ENCODE results near the gene ZNF283.

The ZNF283 gene

GRCh38 chr19:43784241-43784980 lies 42.7 kb upstream of the ZNF283 start:
- no peak overlapping the region for H3K27ac ChIP-seq (ENCODE audit: low read length)
- H3K4me1 ChIP-seq (ENCODE audit: control insufficient read depth, insufficient read depth, low read length) = peaks cover 10% of the 10 kb centered on the region
- H3K27me3 ChIP-seq (ENCODE audit: control insufficient read depth in 1 of 2, insufficient read depth in 2 of 2, low read length in 2 of 2) = peaks cover 10 to 17% of the 10 kb centered on the region in 2 donors
- no peak overlapping the region for H3K9ac ChIP-seq (ENCODE audit: low read length in 2 of 2)
- no peaks in the 10 kb centered on the region for H3K36me3 ChIP-seq (ENCODE audit: control insufficient read depth in 2 of 2, insufficient read depth in 2 of 2, low read length in 2 of 2)
- peaks cover 0 to 4% of the 10 kb centered on the region in 2 donors for H3K9me3 ChIP-seq (ENCODE audit: control insufficient read depth in 2 of 2, low read length in 2 of 2)
- no peak overlapping the region for H3K4me3 ChIP-seq (ENCODE audit: low read length in 2 of 2)

GRCh38 chr19:43784981-43785808 lies 41.9 kb upstream of the ZNF283 start:
- Histone ChIP-seq H3K9me3 (ENCODE audit: control insufficient read depth in 2 of 2, low read length in 2 of 2) (peaks cover 0 to 4% of the 10 kb centered on the region in 2 donors), H3K27ac (ENCODE audit: low read length) (no peak overlapping the region), H3K4me1 (ENCODE audit: control insufficient read depth, insufficient read depth, low read length) (peaks cover 7% of the 10 kb centered on the region), H3K9ac (ENCODE audit: low read length in 2 of 2) (no peak overlapping the region), H3K36me3 (ENCODE audit: control insufficient read depth in 2 of 2, insufficient read depth in 2 of 2, low read length in 2 of 2) (no peaks in the 10 kb centered on the region), H3K27me3 (ENCODE audit: control insufficient read depth in 1 of 2, insufficient read depth in 2 of 2, low read length in 2 of 2) (peaks cover 10 to 14% of the 10 kb centered on the region in 2 donors), H3K4me3 (ENCODE audit: low read length in 2 of 2) (no peak overlapping the region)

GRCh38 chr19:43786665-43787064 lies 40.5 kb upstream of the ZNF283 start:
- Histone ChIP-seq H3K36me3 (ENCODE audit: control insufficient read depth in 2 of 2, insufficient read depth in 2 of 2, low read length in 2 of 2) (no peaks in the 10 kb centered on the region), H3K9me3 (ENCODE audit: control insufficient read depth in 2 of 2, low read length in 2 of 2) (peaks cover 0 to 4% of the 10 kb centered on the region in 2 donors), H3K27ac (ENCODE audit: low read length) (no peak overlapping the region), H3K27me3 (ENCODE audit: control insufficient read depth in 1 of 2, insufficient read depth in 2 of 2, low read length in 2 of 2) (peaks cover 4 to 8% of the 10 kb centered on the region in 2 donors), H3K9ac (ENCODE audit: low read length in 2 of 2) (no peak overlapping the region), H3K4me1 (ENCODE audit: control insufficient read depth, insufficient read depth, low read length) (peaks cover 7% of the 10 kb centered on the region), H3K4me3 (ENCODE audit: low read length in 2 of 2) (no peak overlapping the region)

DNA sequence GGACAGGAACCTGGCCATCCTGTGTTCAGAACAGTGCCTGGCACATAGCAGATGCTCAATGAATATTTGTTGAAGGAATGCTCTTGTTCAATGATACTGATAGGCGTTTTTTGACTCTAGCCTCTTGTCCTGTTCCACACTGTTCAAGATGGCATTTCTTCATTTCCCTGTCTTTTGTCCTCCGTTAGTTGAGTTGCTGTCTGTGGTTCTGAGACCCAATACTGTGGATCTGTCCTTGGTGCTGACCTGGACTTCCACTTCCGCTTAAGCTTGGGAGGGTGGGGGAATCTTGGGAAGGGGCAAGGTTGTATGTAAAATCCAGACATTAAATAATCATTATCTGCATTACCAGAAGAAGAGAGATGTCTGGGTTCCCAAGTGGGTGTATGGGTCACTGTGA lies 38.1 kb upstream of the ZNF283 start:
- Histone ChIP-seq H3K36me3 (ENCODE audit: control insufficient read depth in 2 of 2, insufficient read depth in 2 of 2, low read length in 2 of 2) (no peaks in the 10 kb centered on the region), H3K27ac (ENCODE audit: low read length) (no peak overlapping the region), H3K4me1 (ENCODE audit: control insufficient read depth, insufficient read depth, low read length) (peaks cover 7% of the 10 kb centered on the region), H3K27me3 (ENCODE audit: control insufficient read depth in 1 of 2, insufficient read depth in 2 of 2, low read length in 2 of 2) (no peaks in the 10 kb centered on the region), H3K4me3 (ENCODE audit: low read length in 2 of 2) (no peak overlapping the region), H3K9ac (ENCODE audit: low read length in 2 of 2) (no peak overlapping the region), H3K9me3 (ENCODE audit: control insufficient read depth in 2 of 2, low read length in 2 of 2) (peaks cover 0 to 4% of the 10 kb centered on the region in 2 donors)

GRCh38 chr19:43790587-43790986 lies 36.5 kb upstream of the ZNF283 start:
- Histone ChIP-seq H3K9me3 (ENCODE audit: control insufficient read depth in 2 of 2, low read length in 2 of 2) (peaks cover 0 to 4% of the 10 kb centered on the region in 2 donors), H3K4me3 (ENCODE audit: low read length in 2 of 2) (no peak overlapping the region), H3K4me1 (ENCODE audit: control insufficient read depth, insufficient read depth, low read length) (no peaks in the 10 kb centered on the region), H3K36me3 (ENCODE audit: control insufficient read depth in 2 of 2, insufficient read depth in 2 of 2, low read length in 2 of 2) (no peaks in the 10 kb centered on the region), H3K27me3 (ENCODE audit: control insufficient read depth in 1 of 2, insufficient read depth in 2 of 2, low read length in 2 of 2) (peaks cover 2 to 3% of the 10 kb centered on the region in 2 donors), H3K27ac (ENCODE audit: low read length) (no peak overlapping the region), H3K9ac (ENCODE audit: low read length in 2 of 2) (no peak overlapping the region)

GRCh38 chr19:43797118-43797517 lies 30.0 kb upstream of the ZNF283 start:
- Histone ChIP-seq H3K36me3 (ENCODE audit: control insufficient read depth in 2 of 2, insufficient read depth in 2 of 2, low read length in 2 of 2) (no peaks in the 10 kb centered on the region), H3K4me1 (ENCODE audit: control insufficient read depth, insufficient read depth, low read length) (peaks cover 9% of the 10 kb centered on the region), H3K27me3 (ENCODE audit: control insufficient read depth in 1 of 2, insufficient read depth in 2 of 2, low read length in 2 of 2) (peaks cover 18 to 25% of the 10 kb centered on the region in 2 donors), H3K27ac (ENCODE audit: low read length) (no peak overlapping the region), H3K4me3 (ENCODE audit: low read length in 2 of 2) (no peak overlapping the region), H3K9me3 (ENCODE audit: control insufficient read depth in 2 of 2, low read length in 2 of 2) (peaks cover 0 to 4% of the 10 kb centered on the region in 2 donors), H3K9ac (ENCODE audit: low read length in 2 of 2) (no peak overlapping the region)

GRCh38 chr19:43797556-43797955 lies 29.6 kb upstream of the ZNF283 start:
- peaks cover 0 to 4% of the 10 kb centered on the region in 2 donors for H3K9me3 ChIP-seq (ENCODE audit: control insufficient read depth in 2 of 2, low read length in 2 of 2)
- no peak overlapping the region for H3K9ac ChIP-seq (ENCODE audit: low read length in 2 of 2)
- no peak overlapping the region for H3K27ac ChIP-seq (ENCODE audit: low read length)
- no peak overlapping the region for H3K4me3 ChIP-seq (ENCODE audit: low read length in 2 of 2)
- no peaks in the 10 kb centered on the region for H3K36me3 ChIP-seq (ENCODE audit: control insufficient read depth in 2 of 2, insufficient read depth in 2 of 2, low read length in 2 of 2)
- peaks cover 9% of the 10 kb centered on the region for H3K4me1 ChIP-seq (ENCODE audit: control insufficient read depth, insufficient read depth, low read length)
- H3K27me3 ChIP-seq (ENCODE audit: control insufficient read depth in 1 of 2, insufficient read depth in 2 of 2, low read length in 2 of 2) = peaks cover 18 to 25% of the 10 kb centered on the region in 2 donors

GRCh38 chr19:43798026-43798545 lies 29.0 kb upstream of the ZNF283 start:
- Histone ChIP-seq H3K4me1 (ENCODE audit: control insufficient read depth, insufficient read depth, low read length) (peaks cover 9% of the 10 kb centered on the region), H3K36me3 (ENCODE audit: control insufficient read depth in 2 of 2, insufficient read depth in 2 of 2, low read length in 2 of 2) (no peaks in the 10 kb centered on the region), H3K9me3 (ENCODE audit: control insufficient read depth in 2 of 2, low read length in 2 of 2) (peaks cover 0 to 4% of the 10 kb centered on the region in 2 donors), H3K27me3 (ENCODE audit: control insufficient read depth in 1 of 2, insufficient read depth in 2 of 2, low read length in 2 of 2) (peaks cover 18 to 25% of the 10 kb centered on the region in 2 donors), H3K9ac (ENCODE audit: low read length in 2 of 2) (no peak overlapping the region), H3K4me3 (ENCODE audit: low read length in 2 of 2) (peak overlapping the region; percentile 49 to 69), H3K27ac (ENCODE audit: low read length) (no peak overlapping the region)

GRCh38 chr19:43798546-43799409 lies 28.3 kb upstream of the ZNF283 start:
- H3K36me3 ChIP-seq (ENCODE audit: control insufficient read depth in 2 of 2, insufficient read depth in 2 of 2, low read length in 2 of 2) = no peaks in the 10 kb centered on the region
- H3K9me3 ChIP-seq (ENCODE audit: control insufficient read depth in 2 of 2, low read length in 2 of 2) = peaks cover 0 to 4% of the 10 kb centered on the region in 2 donors
- H3K27me3 ChIP-seq (ENCODE audit: control insufficient read depth in 1 of 2, insufficient read depth in 2 of 2, low read length in 2 of 2) = peaks cover 18 to 25% of the 10 kb centered on the region in 2 donors
- H3K27ac ChIP-seq (ENCODE audit: low read length) = no peak overlapping the region
- H3K9ac ChIP-seq (ENCODE audit: low read length in 2 of 2) = peak overlapping the region in 1 of 2 donors; percentile 6
- peaks cover 9% of the 10 kb centered on the region for H3K4me1 ChIP-seq (ENCODE audit: control insufficient read depth, insufficient read depth, low read length)
- H3K4me3 ChIP-seq (ENCODE audit: low read length in 2 of 2) = peak overlapping the region; percentile 49 to 69

Data from stomach smooth muscle (tissue), 2 donors.